ENCODE data around the gene TBC1D10B. TPM values are rescaled to one million over a fixed set of nuclear protein-coding genes. Genes with fewer than 3 reads are reported as not detected.

Gene TBC1D10B
- total RNA-seq, 2 donors from 2014 or later = 46.2 to 46.4 TPM

GRCh38 chr16:30378236-30379157 lies 8.2 kb upstream of the TBC1D10B start:
- intact Hi-C loops (cut with DNase I, micrococcal nuclease) = no loop called here
- peak; percentile 91 for ATAC-seq
- DNase-seq = peak; percentile 99

DNA sequence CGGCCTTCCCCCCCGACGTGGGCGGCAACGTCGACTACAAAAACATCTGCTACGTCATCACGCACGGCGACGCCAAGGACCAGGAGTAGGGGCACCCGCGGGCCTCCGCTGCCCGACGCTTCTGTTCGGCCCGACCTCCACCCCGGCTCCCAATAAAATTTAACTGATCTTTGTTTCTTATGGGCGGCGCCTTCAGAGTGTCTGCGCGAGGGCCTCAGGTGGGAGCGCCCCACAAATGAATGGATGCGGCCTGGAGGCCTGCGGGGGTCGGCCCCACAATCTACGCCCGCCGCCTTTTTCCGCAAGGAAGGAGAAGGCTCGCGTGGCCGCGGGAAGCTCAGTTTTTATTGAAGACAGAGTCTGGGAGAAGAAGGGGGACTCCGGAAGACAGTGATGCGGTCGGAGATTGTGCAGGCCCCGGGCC lies 7.5 kb upstream of the TBC1D10B start:
- intact Hi-C loops (cut with DNase I, micrococcal nuclease) = no loop called here
- peak; percentile 94 to 95 for DNase-seq
- ATAC-seq = peak; percentile 64

DNA sequence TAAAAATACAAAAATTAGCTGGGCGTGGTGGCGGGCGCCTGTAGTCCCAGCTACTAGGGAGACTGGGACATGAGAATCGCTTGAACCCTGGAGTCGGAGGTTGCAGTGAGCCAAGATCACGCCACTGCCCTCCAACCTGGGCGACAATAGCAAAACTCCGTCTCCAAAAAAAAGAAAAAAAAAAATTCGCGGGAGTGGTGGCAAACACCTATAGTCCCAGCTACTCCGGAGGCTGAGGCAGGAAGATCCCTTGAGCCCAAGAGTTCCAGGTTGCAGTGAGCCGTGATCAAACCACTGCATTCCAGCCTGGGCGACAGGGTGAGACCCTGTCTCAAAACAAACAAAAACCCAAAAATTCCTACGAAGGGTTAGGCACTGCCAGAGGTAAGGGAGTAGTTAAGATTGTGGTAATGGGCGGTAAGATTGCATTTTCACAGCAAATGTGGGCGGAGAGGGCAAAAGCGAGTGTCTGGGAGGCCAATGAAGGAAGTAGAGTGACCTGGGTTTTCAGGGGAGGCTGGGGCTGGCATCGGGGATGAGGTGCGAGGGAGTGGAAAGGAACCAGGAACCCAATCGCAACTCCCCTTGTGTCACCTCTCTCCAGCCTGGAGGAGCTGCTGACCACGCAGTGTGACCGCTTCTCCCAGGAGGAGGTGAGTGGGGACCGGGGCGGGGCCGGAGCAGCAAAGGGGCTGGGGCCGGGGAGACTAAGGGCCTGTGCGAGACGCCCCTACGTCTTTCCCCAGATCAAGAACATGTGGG lies 6.9 kb upstream of the TBC1D10B start:
- ATAC-seq = peak; percentile 28
- intact Hi-C loops (cut with DNase I, micrococcal nuclease) = no loop called here
- DNase-seq = no peak

DNA sequence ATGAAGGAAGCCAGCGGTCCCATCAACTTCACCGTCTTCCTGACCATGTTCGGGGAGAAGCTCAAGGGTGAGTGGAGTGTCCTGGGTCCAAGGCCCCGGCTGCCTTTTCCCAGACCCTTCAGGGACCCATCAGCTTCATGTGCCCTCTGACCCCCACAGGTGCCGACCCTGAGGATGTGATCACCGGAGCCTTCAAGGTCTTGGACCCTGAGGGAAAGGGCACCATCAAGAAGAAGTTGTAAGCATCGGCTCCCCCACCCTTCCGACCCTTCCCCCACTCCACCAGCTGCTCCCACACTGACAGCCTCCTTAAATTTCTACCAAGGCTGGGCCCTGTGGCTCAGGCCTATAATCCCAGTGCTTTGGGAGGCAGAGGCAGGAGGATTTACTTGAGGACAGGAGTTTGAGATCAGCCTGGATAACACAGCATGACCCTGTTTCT lies 6.2 kb upstream of the TBC1D10B start:
- no peak for DNase-seq
- intact Hi-C loops (cut with DNase I, micrococcal nuclease) = no loop called here

DNA sequence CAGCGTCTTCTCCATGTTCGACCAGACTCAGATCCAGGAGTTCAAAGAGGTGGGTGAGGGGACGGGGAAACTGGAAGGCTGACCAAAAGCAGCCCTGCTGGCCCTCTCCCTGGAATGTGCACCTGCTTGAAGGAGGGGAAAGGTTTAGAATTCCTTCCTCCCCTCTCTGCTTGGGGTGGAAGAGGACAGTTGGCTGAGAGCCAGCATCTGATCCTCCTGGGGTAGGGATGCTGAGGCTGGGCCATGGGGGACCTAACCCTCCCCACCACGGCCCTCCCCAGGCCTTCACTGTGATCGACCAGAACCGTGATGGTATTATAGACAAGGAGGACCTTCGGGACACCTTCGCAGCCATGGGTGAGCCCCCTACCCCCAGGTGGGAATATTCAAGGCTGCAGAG lies 5.6 kb upstream of the TBC1D10B start:
- DNase-seq = no peak
- ATAC-seq = no peak
- intact Hi-C loops (cut with DNase I, micrococcal nuclease) = no loop called here

More for the DNA sequence above, 6.2 kb upstream of the TBC1D10B start:
- no peak for ATAC-seq

- DNase-seq (no peak), ATAC-seq (no peak)
- intact Hi-C loops (cut with DNase I, micrococcal nuclease) = no loop called here
These were observed 4.2 kb upstream of the TBC1D10B start, which contains the start of gene MYL11 for GRCh38 chr16:30374538-30374937. TSS of gene MYL11 (plus strand) at chr16:30374802. CDS start at chr16:30374858, 56 bp downstream.

- no peak for DNase-seq
- intact Hi-C loops (cut with DNase I, micrococcal nuclease) = no loop called here
These were observed 2.4 kb upstream of the TBC1D10B start for GRCh38 chr16:30372725-30373124.

DNA sequence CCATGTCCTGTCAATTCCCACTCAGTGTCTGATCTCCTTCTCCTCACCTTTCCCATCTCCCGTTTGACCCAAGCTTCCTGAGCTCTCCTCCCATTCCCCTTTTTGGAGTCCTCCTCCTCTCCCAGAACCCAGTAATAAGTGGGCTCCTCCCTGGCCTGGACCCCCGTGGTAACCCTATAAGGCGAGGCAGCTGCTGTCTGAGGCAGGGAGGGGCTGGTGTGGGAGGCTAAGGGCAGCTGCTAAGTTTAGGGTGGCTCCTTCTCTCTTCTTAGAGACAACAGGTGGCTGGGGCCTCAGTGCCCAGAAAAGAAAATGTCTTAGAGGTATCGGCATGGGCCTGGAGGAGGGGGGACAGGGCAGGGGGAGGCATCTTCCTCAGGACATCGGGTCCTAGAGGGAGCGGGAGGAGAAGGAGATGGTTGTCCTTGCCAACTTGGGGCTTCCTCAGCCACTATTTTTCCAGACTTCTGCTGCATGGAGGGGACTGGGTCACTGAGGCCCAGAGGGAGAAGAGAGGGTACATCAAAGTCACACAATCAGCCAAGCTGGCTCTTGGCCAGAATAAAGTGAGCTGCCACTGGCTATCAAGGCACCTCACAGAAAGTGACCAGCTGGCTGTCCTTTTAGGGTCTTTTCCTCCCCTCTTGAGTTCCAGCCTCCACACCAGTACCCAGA lies 1.9 kb upstream of the TBC1D10B start:
- no peak for ATAC-seq
- intact Hi-C loops (cut with DNase I, micrococcal nuclease) = no loop called here
- DNase-seq = no peak

More at GRCh38 chr16:30372725-30373124, 2.4 kb upstream of the TBC1D10B start:
- no peak for ATAC-seq

- intact Hi-C loops (cut with DNase I, micrococcal nuclease) = no loop called here
- DNase-seq = no peak
- no peak for ATAC-seq
These were observed 1.0 kb upstream of the TBC1D10B start for GRCh38 chr16:30371248-30371816.

DNA sequence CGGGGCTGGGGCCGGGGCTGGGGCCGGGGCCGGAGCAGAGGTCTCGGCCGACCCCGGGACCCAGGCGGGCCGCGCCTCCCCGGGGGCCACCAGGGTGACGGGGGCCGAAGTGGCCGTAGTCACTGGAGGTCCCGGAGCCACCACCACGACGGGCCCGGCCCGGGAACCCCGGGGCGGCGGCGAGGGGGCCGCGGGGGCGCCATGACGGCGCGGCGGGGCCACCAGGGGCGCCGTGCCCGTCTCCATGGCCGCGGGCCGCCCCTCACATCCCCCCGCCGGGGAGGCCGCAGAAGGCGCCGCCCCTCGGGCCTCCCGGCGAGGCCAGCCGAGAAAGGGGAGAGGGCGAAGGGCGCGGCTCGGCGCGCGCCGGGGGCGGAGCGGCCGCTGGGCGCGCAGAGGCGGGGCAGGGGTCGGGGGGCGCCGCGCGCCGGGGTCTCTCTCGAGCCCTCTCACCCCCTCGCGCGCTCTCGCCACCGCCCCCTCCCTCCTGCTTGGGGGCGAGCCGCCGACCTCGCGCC lies 297 bp downstream of the TBC1D10B start:
- ATAC-seq (no peak), DNase-seq (no peak)
- intact Hi-C loops (cut with DNase I, micrococcal nuclease) = no loop called here

- DNase-seq (peak in 1 of 2 donors; percentile 35), ATAC-seq (no peak)
- intact Hi-C loops (cut with DNase I, micrococcal nuclease) = no loop called here
These were observed 980 bp downstream of the TBC1D10B start for GRCh38 chr16:30369091-30369937.

- ATAC-seq (no peak), DNase-seq (no peak)
- intact Hi-C loops (cut with DNase I, micrococcal nuclease) = no loop called here
These were observed 1.6 kb downstream of the TBC1D10B start for GRCh38 chr16:30368792-30369090.

DNA sequence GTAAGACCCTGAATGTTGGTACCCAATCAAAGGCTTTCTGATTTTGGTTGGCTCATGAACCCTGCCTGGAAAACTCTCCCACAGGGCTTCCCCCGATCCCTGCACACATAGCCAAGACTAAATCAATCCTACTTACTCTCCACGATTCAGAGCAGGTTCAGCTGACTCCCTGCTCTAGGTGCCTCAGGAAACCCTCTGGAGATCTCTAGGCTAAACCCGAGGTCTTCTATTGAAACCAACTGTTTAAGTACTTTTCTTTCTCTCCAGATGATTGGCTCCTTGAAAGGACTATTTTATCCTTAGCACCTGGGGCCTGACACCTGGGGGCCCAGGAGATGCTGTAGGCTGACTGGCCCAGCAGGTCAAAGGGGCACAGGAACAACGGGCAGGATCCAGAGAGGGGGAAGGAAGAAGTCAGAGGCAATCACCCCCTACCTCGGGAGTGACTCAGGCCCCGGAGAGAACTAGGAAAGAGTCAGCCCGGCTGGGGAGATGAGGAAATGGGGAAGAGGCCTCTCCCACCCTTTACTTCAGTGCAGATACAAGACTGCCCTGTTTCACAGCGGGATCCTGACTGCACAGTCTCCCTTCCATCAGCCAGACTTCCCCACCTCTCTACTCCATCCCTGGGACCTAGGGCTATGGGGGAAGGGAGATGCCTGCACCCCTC lies 2.0 kb downstream of the TBC1D10B start:
- DNase-seq = peak in 1 of 2 donors; percentile 23
- no peak for ATAC-seq
- intact Hi-C loops (cut with DNase I, micrococcal nuclease) = no loop called here

DNA sequence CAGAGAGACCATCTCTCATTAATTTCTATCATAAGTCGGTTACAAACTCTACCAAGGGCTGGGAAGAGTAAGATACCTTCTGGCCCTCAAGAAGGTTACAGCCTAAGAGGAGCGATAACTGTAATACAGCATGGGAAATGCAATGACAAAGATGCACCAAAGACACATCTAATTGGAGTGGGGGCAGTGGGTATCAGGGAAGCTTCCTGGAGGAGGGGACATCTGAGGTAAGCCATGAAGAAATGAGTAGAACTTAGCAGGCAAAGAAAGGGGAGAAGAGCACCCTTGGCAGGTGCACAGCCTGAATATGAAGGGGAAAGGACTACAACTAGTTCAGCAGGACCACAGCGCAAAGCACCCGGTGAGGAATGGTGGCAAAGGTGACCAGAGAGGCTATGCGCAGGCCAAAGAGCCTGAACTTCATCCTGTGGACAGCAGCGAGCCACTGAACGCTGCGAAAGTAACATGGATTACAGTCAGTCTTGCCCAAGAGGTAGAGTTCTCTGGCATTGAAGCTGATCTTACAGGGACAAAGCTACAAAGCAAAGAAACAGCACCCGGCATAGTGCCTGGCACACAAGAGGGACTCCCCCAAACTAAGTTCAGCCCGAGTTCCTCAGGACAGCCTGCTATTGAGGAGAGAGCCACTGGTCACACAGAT lies 2.8 kb downstream of the TBC1D10B start:
- no peak for DNase-seq
- intact Hi-C loops (cut with DNase I, micrococcal nuclease) = no loop called here
- no peak for ATAC-seq

GRCh38 chr16:30366511-30366910 lies 3.8 kb downstream of the TBC1D10B start:
- no peak for DNase-seq
- intact Hi-C loops (cut with DNase I, micrococcal nuclease) = no loop called here
- ATAC-seq = no peak

GRCh38 chr16:30365200-30365599 lies 5.1 kb downstream of the TBC1D10B start:
- no peak for ATAC-seq
- DNase-seq = no peak
- intact Hi-C loops (cut with DNase I, micrococcal nuclease) = no loop called here

GRCh38 chr16:30361180-30361579 lies 9.1 kb downstream of the TBC1D10B start:
- intact Hi-C loops (cut with DNase I, micrococcal nuclease) = no loop called here
- ATAC-seq = no peak
- DNase-seq = no peak
